Activated T-helper 2 cell treated with anti-CD3 and anti-CD28 coated beads, Interferon-gamma antibody, Interleukin-2, Interleukin-4, amounts not matched to agents 10 μg/mL and 5 μg/mL and 100 μg/mL, durations not matched to agents 14 hours and 24 hours and 36 hours (primary cell): ENCODE results near the gene SNX21. TPM values are rescaled to one million over a fixed set of nuclear protein-coding genes. Genes with fewer than 3 reads are reported as not detected.
"Not testable (repeated sequence)": the region's sequence is repeated elsewhere in the genome, so short reads cannot be mapped to it uniquely, and the experiment has no call there.

Experiments used
- DNase-seq: peaks from one replicate; pipeline ENCODE4 v3.0.0; 2021; ENCODE audit warnings: low spot score
- H3K27ac Mint-ChIP-seq: one replicate; pipeline ENCODE4 v1.8.0; 2021; ENCODE audit warnings: mixed read lengths
- H3K27me3 Mint-ChIP-seq: one replicate; pipeline ENCODE4 v1.8.0; 2021; ENCODE audit warnings: low read depth, mixed read lengths
- H3K36me3 Mint-ChIP-seq: one replicate; pipeline ENCODE4 v1.8.0; 2021; ENCODE audit warnings: low read depth, mixed read lengths
- H3K4me1 Mint-ChIP-seq: one replicate; pipeline ENCODE4 v1.8.0; 2021; ENCODE audit warnings: low read depth, mixed read lengths
- H3K4me3 Mint-ChIP-seq: one replicate; pipeline ENCODE4 v1.8.0; 2021; ENCODE audit warnings: low read depth, mild to moderate bottlenecking, moderate library complexity, mixed read lengths
- H3K9me3 Mint-ChIP-seq: one replicate; pipeline ENCODE4 v1.8.0; 2021; ENCODE audit warnings: mixed read lengths
- intact Hi-C: fragments of 100-400 bp; cut with micrococcal nuclease; formaldehyde crosslinking; loops from one replicate; pipeline ENCODE4 v1.15.1; 2023
- total RNA-seq: library from RNA; stranded (reverse); gene quantifications from 2 replicates; pipeline ENCODE4 v1.2.3, GENCODE V29; 2022

Gene SNX21
- total RNA-seq, 1 donor from 2014 or later: 1.5 TPM

- H3K36me3 Mint-ChIP-seq: peaks cover 18% of the 10 kb centered on the region
- no peaks in the 10 kb centered on the region for H3K27me3 Mint-ChIP-seq
- no peak overlapping the region for H3K4me3 Mint-ChIP-seq
- no peaks in the 10 kb centered on the region for H3K9me3 Mint-ChIP-seq
- intact Hi-C loops: no loop called here
- H3K27ac Mint-ChIP-seq: no peak overlapping the region
- no peak for DNase-seq
- peaks cover 27% of the 10 kb centered on the region for H3K4me1 Mint-ChIP-seq
Measured at GRCh38 chr20:45860560-45861220, 27.1 kb downstream of the SNX21 start.

DNA sequence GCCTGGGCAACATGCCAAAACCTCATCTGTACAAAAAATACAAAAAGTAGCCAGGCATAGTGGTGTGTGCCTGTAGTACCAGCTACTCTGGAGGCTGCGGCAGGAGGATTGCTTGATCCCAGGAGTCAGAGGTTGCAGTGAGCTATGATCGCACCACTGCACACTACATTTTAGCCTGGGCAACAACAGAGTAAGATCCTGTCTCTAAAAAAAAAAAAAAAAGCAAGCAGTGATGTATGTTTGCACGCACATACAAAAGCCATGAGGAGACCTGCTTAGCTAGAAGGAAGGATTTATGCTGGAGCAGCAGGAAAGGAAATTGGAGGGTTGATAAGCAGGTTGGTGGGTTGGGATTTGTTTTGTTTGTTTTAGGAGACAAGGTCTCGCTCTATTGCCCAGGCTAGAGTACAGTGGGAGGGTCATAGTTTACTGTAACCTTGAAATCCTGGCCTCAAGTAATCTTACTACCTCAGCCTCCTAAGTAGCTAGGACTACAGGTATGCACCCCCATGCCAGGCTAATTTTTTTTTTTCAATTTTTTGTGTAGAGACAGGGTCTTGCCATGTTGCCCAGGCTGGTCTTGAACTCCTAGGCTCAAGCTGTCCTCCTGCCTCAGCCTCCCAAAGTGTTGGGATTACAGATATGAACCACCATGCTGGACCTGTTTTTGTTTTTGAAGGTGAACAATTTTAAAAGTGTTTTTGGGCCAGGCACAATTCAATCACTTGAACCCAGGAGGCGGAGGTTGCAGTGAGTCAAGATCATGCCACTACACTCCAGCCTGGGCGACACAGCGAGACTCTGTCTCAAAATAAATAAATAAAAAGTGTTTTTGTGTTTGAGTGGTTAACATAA, 27.8 kb downstream of the SNX21 start:
- DNase-seq: no peak
- Mint-ChIP-seq H3K27me3 (no peaks in the 10 kb centered on the region), H3K4me1 (peaks cover 22% of the 10 kb centered on the region), H3K9me3 (no peaks in the 10 kb centered on the region), H3K4me3 (no peak overlapping the region), H3K27ac (no peak overlapping the region), H3K36me3 (peaks cover 18% of the 10 kb centered on the region)
- intact Hi-C loops: no loop called here

DNA sequence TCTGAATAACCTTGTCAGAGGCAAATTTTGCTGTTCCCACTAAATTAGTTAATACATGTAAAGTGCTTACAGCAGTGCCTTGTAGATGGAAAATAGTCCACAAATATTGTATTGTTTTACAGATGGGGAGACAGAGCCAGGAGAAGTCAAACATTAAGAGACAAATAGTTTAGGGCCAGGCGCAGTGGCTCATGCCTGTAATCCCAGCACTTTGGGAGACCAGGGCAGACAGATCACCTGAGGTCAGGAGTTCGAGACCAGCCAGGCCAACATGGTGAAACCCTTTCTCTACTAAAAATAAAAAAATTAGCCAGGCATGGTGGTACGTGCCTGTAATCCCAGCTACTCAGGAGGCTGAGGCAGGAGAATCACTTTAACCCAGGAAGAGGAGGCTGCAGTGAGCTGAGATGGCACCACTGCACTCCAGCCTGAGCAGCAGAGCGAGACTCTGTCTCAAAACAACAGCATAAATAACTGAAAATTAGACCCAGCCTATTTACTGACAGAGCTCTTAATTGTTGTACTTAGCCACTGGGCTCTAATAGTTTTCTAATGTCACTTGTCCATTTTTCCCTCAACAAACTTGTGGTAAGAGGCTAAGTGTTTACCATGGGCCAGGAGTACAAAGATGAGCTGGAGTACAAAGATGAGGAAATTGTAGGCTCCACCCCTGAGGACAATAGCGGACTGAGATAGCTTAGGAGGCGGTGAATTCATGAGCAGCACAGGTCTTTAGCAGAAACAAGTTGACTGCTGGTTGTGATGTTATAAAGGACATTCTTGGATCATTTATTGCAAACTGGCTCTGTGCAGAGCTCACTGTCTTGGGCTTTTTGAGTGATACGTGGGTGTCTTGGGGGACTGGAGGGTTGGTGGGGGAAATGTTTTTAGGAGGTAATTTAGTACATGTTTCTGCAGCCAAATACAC, 30.2 kb downstream of the SNX21 start:
- H3K4me1 Mint-ChIP-seq: peaks cover 10% of the 10 kb centered on the region
- no peak for DNase-seq
- no peaks in the 10 kb centered on the region for H3K9me3 Mint-ChIP-seq
- no peak overlapping the region for H3K27ac Mint-ChIP-seq
- H3K36me3 Mint-ChIP-seq: peaks cover 18% of the 10 kb centered on the region
- intact Hi-C loops: no loop called here
- no peak overlapping the region for H3K4me3 Mint-ChIP-seq
- no peaks in the 10 kb centered on the region for H3K27me3 Mint-ChIP-seq

GRCh38 chr20:45866454-45866853, 32.9 kb downstream of the SNX21 start:
- Mint-ChIP-seq H3K36me3 (peaks cover 7% of the 10 kb centered on the region), H3K4me1 (peaks cover 3% of the 10 kb centered on the region), H3K4me3 (no peak overlapping the region), H3K9me3 (no peaks in the 10 kb centered on the region), H3K27ac (no peak overlapping the region), H3K27me3 (no peaks in the 10 kb centered on the region)
- DNase-seq: no peak
- intact Hi-C loops: no loop called here

DNA sequence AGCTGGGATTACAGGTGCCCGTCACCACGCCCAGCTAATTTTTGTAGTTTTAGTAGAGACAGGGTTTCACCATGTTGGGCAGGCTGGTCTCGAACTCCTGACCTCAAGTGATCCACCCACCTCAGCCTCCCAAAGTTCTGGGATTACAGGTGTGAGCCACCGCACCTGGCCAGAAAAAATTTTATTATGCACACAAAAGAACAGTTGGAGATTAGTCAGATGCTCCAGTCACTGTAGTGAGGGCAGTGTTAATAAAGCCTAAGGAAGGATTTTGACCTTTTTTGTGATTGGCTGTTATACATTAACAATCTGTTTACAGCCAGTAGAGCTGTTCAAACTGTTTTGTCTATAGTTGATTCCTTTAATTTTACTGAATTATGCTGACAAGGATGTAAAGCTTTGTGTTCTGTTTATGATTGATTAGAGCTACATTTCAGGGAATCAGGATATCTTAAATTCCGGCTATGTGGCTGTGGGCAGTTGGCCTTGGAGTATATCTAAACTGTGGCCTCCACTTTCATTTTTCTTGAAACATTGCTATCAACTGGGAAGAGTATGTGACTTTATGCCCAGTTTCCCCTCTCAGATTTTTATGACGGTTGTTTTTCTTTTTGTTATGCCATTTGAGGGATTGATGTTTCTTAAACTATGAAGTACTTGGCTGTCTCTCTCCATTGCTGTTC, 33.7 kb downstream of the SNX21 start:
- H3K4me3 Mint-ChIP-seq: no peak overlapping the region
- no peak for DNase-seq
- intact Hi-C loops: no loop called here
- H3K9me3 Mint-ChIP-seq: no peaks in the 10 kb centered on the region
- H3K27ac Mint-ChIP-seq: no peak overlapping the region
- no peaks in the 10 kb centered on the region for H3K27me3 Mint-ChIP-seq
- H3K36me3 Mint-ChIP-seq: peaks cover 8% of the 10 kb centered on the region
- peaks cover 3% of the 10 kb centered on the region for H3K4me1 Mint-ChIP-seq

DNA sequence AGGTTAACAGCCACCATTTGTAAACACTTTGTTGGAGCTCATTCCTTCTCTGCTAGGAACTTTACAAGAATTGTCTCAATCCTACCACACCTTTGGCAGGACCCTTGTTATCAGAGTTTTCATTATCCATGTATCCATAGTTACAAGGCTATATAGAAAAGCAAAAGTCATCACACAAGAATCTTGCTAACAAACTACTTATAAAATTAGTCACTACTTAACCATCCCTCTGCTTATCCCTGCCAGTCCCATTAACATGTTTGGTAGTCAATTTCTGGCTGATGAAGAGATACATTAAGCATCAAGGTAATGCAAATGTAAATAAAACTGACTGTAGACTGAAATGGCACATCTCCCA, 34.2 kb downstream of the SNX21 start:
- Mint-ChIP-seq H3K4me1 (peaks cover 3% of the 10 kb centered on the region), H3K27ac (no peak overlapping the region), H3K27me3 (no peaks in the 10 kb centered on the region), H3K4me3 (no peak overlapping the region), H3K36me3 (peaks cover 10% of the 10 kb centered on the region), H3K9me3 (no peaks in the 10 kb centered on the region)
- no peak for DNase-seq
- intact Hi-C loops: no loop called here

- H3K9me3 Mint-ChIP-seq: no peaks in the 10 kb centered on the region
- H3K4me3 Mint-ChIP-seq: no peak overlapping the region
- peaks cover 7% of the 10 kb centered on the region for H3K4me1 Mint-ChIP-seq
- intact Hi-C loops: no loop called here
- no peak for DNase-seq
- no peak overlapping the region for H3K27ac Mint-ChIP-seq
- peaks cover 3% of the 10 kb centered on the region for H3K36me3 Mint-ChIP-seq
- H3K27me3 Mint-ChIP-seq: no peaks in the 10 kb centered on the region
Measured at GRCh38 chr20:45872626-45873025, 39.0 kb downstream of the SNX21 start.

- no peak overlapping the region for H3K4me3 Mint-ChIP-seq
Measured at GRCh38 chr20:45873409-45874103, 40.0 kb downstream of the SNX21 start.

DNA sequence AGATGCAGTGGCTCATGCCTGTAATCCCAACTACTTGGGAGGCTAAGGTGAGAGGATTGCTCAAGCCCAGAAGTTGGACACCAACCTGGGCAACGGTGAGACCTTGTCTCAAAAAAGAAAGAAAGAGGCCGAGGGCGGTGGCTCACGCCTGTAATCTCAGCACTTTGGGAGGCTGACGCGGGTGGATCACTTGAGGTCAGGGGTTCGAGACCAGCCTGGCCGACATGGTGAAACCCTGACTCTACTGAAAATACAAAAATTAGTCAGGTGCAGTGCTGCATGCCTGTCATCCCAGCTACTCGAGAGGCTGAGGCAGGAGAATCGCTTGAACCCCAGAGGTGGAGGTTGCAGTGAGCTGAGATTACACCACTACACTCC, 40.5 kb downstream of the SNX21 start:
- not testable (repeated sequence) for H3K9me3 Mint-ChIP-seq, H3K4me3 Mint-ChIP-seq

More at GRCh38 chr20:45873409-45874103, 40.0 kb downstream of the SNX21 start:
- H3K27me3 Mint-ChIP-seq: no peaks in the 10 kb centered on the region
- H3K27ac Mint-ChIP-seq: no peak overlapping the region
- H3K4me1 Mint-ChIP-seq: peaks cover 7% of the 10 kb centered on the region
- intact Hi-C loops: no loop called here
- no peak for DNase-seq
- peaks cover 3% of the 10 kb centered on the region for H3K36me3 Mint-ChIP-seq
- no peaks in the 10 kb centered on the region for H3K9me3 Mint-ChIP-seq

GRCh38 chr20:45874576-45874975, 41.0 kb downstream of the SNX21 start:
- intact Hi-C loops: no loop called here
- Mint-ChIP-seq H3K27me3 (no peaks in the 10 kb centered on the region), H3K4me1 (peaks cover 7% of the 10 kb centered on the region), H3K27ac (no peak overlapping the region), H3K36me3 (peaks cover 3% of the 10 kb centered on the region), H3K4me3 (no peak overlapping the region), H3K9me3 (no peaks in the 10 kb centered on the region)
- no peak for DNase-seq

More for the DNA sequence above, 40.5 kb downstream of the SNX21 start:
- H3K27me3 Mint-ChIP-seq, H3K36me3 Mint-ChIP-seq, H3K4me1 Mint-ChIP-seq, intact Hi-C loops, H3K27ac Mint-ChIP-seq, DNase-seq: not testable (repeated sequence)

DNA sequence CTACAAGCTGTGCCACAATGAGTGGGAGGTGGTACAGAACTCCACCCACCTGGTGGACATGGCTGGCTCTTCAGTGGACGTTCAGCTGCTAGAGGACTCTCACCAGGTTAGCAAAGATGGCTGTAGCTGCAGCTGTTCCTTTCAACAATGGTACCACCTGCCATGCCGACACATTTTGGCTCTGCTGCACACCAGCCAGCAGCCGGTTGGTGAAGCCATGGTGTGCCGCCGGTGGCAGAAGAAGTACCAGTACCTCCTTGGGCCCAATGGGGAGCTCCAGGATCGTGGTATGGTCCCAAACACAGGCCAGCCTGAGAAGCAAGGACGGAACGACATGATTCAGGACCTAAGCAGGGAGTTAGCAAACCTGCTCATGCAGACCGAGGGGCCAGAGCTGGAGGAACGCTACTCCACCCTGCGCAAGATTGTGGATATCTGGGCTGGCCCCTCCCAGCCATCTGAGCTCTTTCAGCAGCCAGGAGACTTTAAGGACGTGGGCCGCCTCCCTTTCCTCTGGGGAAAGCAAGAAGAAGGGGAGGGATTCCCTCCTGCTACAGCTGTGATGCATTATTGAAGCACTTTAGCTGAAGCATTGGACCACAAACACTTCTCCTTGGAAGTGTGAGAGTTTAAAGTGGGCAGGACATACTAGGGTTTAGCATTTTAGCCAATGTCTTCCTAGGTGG, 44.6 kb downstream of the SNX21 start:
- DNase-seq: no peak
- Mint-ChIP-seq H3K27ac (no peak overlapping the region), H3K27me3 (no peaks in the 10 kb centered on the region), H3K4me1 (peaks cover 23% of the 10 kb centered on the region), H3K4me3 (no peak overlapping the region), H3K9me3 (no peaks in the 10 kb centered on the region), H3K36me3 (peaks cover 20% of the 10 kb centered on the region)
- intact Hi-C loops: no loop called here
